AG04449 (cell line): ENCODE data around the gene CYP4B1.
"Not testable (repeated sequence)": the region's sequence is repeated elsewhere in the genome, so short reads cannot be mapped to it uniquely, and the experiment has no call there.

Source experiments
- CTCF ChIA-PET: fragments of 350-600 bp; formaldehyde crosslinking; extraction: SDS; loops from one replicate; lab custom pipeline; 2021; ENCODE audit warnings: antibody characterized with exemption; lab: Yijun Ruan, JAX
- POLR2A ChIA-PET: fragments of 400-600, 350-600 bp; formaldehyde crosslinking; extraction: SDS; loops from one replicate; lab custom pipeline; 2020; ENCODE audit warnings: antibody characterized with exemption, inconsistent platforms; lab: Yijun Ruan, JAX
- DNase-seq: peaks from one replicate; pipeline ENCODE4 v3.0.0-alpha.2; 2010; ENCODE audit warnings: low read depth, low spot score
- H3K4me3 ChIP-seq: 2 replicates; pipeline ENCODE4 v1.5.1; 2011; ENCODE audit warnings: low read depth, mild to moderate bottlenecking, control low read depth, low read length
- CTCF ChIP-seq: IDR thresholded peaks from one replicate; pipeline ENCODE4 v1.5.1; 2011; ENCODE audit warnings: mild to moderate bottlenecking, moderate library complexity, low read length, control low read depth, inconsistent platforms; ENCODE audit not compliant: insufficient read depth; ENCODE audit errors: missing control alignments

CYP4B1 gene

DNA sequence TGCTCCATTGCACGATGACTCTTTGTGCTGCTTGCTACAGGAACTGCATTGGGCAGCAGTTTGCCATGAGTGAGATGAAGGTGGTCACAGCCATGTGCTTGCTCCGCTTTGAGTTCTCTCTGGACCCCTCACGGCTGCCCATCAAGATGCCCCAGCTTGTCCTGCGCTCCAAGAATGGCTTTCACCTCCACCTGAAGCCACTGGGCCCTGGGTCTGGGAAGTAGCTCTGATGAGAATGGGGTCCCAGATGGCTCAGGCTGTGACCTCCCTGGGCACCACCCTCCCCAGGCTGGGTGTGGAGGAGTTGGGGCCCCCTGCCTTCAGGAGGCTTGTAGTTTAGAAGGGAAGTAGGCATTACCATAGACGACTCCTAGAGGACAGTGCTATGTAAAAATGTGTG, 19.7 kb downstream of the CYP4B1 start:
- POLR2A ChIA-PET: no interaction called here
- TF ChIP-seq CTCF: no peak
- CTCF ChIA-PET: no interaction called here
- no peak for DNase-seq
- H3K4me3 ChIP-seq: no peak overlapping the region

- ChIA-PET POLR2A (no interaction called here), CTCF (no interaction called here)
- no peak overlapping the region for H3K4me3 ChIP-seq
- no peak for DNase-seq
- no peak for TF ChIP-seq CTCF
Observed at GRCh38 chr1:46819335-46819734, 20.5 kb downstream of the CYP4B1 start.

DNA sequence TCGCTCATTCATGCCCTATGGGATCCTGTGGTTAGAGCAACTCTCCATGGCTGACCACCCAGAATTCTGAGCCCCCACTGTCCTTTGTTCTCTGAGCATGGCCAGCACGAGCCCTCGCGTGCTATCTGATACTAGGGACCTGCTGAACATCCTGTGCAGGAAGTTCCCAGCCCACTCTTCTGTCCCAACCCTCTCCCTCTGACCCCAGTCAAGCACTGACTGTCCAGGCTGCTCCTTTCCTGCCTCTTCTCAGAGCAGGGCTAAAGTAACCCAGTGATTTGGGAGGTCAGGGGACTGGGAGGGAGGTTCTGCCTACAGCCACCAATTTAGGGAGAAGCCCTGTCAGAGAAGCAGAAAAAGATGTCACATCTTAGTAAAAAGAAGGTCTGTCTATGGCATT, 21.2 kb downstream of the CYP4B1 start:
- H3K4me3 ChIP-seq: no peak overlapping the region
- ChIA-PET POLR2A (no interaction called here), CTCF (no interaction called here)
- TF ChIP-seq CTCF: no peak
- DNase-seq: no peak

GRCh38 chr1:46820560-46821060, 21.8 kb downstream of the CYP4B1 start:
- POLR2A ChIA-PET: no interaction called here

DNA sequence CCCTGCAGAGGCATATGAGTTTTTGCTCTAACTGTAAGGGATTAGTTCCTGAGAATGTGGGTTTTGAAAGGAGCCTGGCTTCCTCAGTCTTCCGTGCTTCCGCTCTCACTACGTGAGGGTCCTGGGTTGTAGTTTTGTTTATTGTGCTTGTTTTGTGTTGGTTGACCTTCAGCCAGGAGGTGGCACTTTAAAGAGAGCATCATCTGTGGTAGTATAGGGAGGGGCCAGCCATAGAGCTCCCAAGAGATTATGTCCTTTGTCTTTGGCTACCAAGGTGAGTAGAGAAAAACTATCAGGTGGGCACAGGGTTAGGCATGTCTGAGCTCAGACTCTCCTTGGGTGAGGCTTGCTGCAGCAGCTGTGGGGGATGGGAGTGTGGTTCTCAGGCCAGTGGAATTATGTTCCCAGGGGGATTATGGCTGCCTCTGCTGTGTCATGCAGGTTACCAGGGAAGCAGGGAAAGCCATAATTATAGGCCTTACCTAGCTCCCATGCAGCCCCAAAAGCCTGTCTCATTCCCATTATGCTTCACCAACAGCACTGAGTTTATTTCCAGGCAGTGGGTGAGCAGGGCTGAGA, 23.5 kb downstream of the CYP4B1 start:
- H3K4me3 ChIP-seq: no peak overlapping the region
- ChIA-PET POLR2A (no interaction called here), CTCF (no interaction called here)
- TF ChIP-seq CTCF: no peak
- no peak for DNase-seq

More at GRCh38 chr1:46820560-46821060, 21.8 kb downstream of the CYP4B1 start:
- CTCF ChIA-PET: no interaction called here
- no peak for TF ChIP-seq CTCF
- H3K4me3 ChIP-seq: no peak overlapping the region
- no peak for DNase-seq

DNA sequence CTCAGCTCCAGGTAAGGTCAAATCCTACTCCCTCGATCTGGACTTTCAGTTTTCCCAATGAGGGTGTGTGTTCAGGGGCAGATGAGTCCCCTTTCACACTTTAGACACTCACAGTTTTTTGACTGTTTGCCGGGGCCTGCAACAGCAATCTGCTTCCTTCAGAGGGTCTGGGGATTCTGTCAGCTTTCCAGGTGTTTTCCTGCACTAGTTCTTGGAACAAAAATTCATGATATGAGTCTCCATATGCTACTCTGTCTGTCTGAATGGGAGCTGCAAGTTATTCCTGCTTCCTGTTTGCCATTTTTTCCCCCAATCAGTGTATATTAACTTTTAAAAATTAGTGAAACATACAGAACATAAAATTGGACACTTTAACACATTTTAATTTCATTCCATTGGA, 24.3 kb downstream of the CYP4B1 start:
- ChIA-PET CTCF (no interaction called here), POLR2A (no interaction called here)
- DNase-seq: no peak
- TF ChIP-seq CTCF: no peak
- H3K4me3 ChIP-seq: no peak overlapping the region

- POLR2A ChIA-PET, H3K4me3 ChIP-seq, CTCF ChIA-PET, DNase-seq: not testable (repeated sequence)
Observed at GRCh38 chr1:46826892-46827291, 28.0 kb downstream of the CYP4B1 start.
